COLO668 (cell line): ENCODE data around the gene OPA1.

Source experiments
- DNase-seq: peaks from one replicate; lab custom pipeline; 2025; ENCODE audit not compliant: unreplicated experiment; lab: John Stamatoyannopoulos, UW

Gene OPA1

GRCh38 chr3:193645806-193646205, 52.8 kb downstream of the OPA1 start:
- no peak for DNase-seq

- no peak for DNase-seq
Measured at GRCh38 chr3:193648542-193649076, 55.6 kb downstream of the OPA1 start.

- no peak for DNase-seq
Measured at GRCh38 chr3:193650585-193650984, 57.6 kb downstream of the OPA1 start.

DNA sequence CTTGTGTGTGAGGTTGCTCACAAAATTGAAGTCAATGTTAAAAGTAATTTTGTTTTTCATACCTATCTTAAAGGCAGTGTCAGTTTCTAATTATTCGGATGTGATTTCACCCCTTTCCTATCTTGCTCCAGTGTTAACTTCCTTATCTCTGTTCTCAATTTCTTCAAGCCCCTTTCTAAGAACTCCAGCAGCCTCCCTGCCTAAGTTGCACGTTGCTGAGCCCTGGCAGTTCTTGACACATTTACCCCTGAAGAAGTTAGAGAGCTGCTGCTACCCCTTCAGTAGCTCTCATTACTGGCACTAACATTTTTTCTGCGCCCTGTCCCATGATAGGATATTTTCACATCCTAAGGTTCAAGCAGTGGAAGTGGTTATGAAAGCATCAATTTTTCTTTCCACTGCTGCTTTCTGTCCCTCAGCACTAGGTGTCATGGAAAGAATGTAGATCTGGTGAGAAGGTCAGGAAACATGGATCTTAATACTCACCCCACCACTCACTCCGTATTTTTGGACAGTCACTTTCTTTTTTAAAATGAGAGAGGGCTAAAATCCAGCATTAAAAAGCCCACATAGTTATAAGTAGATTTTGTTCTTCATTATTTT, 62.9 kb downstream of the OPA1 start:
- DNase-seq: no peak

- DNase-seq: no peak
Measured at GRCh38 chr3:193656445-193656844, 63.4 kb downstream of the OPA1 start.

DNA sequence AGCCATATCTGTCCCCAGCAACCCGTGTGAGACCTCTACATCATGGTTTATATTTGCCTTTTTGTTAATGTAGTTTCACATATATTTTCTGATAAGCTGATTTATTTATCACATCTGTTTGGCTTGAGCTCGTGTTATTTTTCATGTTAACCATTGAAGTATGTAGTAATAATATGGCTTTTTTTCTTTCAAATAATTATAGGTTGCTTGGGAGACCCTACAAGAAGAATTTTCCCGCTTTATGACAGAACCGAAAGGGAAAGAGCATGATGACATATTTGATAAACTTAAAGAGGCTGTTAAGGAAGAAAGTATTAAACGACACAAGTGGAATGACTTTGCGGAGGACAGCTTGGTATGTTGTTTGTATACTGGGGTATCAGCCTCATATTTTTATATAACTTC, 63.9 kb downstream of the OPA1 start:
- DNase-seq: no peak

- DNase-seq: no peak
Measured at GRCh38 chr3:193660171-193660570, 67.2 kb downstream of the OPA1 start.

DNA sequence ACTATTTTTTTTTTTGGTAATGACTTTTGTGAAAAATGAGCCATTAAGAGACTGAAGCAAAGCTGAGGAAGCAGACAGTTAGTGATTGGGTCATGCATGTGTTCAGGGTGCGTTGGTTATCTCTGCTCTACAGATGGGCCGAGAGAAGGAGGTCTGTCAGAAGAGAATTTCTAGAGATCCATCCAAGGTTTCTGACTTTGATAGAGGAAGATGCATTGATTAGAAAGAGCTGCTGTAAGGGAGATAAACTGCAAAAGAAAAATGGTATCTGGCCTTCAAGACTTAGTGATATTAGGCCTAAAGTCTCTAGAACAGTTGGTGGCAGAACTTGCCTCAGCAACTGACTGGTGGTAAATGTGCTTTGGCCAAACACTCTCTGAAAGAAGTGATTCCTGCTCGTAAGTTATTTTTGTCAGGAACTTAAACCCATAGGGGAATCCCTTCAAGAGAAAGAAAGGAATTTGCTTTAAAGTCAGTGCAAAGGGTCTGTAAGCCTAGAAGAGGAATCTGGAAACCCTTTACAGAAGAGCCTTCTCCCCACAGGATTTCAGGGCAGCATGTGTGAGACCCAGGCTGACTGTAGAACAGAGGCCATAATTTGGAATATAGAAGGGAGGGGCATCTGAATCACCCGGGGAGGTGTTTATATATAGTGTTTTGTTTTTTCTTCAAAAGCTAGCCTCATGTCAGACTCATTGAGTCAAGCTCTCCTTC, 67.8 kb downstream of the OPA1 start:
- DNase-seq: no peak

GRCh38 chr3:193662757-193663322, 69.8 kb downstream of the OPA1 start:
- DNase-seq: no peak

- no peak for DNase-seq
Measured at GRCh38 chr3:193665370-193665989, 72.5 kb downstream of the OPA1 start.

- no peak for DNase-seq
Measured at GRCh38 chr3:193673845-193674244, 80.8 kb downstream of the OPA1 start.

DNA sequence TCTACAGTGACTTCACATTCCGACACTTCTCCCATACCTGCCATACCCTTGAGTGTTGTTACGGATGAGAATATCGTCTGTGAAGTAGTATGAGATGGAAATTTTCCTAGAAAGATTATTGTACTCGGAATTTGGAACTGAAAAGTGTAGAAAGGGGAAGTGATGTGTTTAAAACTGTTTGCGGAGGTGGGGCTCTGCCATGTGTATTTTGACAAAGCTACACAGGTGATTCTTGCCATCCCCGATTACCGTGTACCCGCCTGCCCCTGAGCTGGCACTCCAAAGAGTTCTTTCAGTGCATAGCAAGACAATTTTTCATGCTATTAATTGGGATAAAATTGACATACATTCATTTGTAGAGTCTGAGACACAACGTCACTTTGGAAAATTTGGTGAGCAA, 81.7 kb downstream of the OPA1 start:
- DNase-seq: no peak

GRCh38 chr3:193677734-193678133, 84.7 kb downstream of the OPA1 start:
- DNase-seq: no peak

DNA sequence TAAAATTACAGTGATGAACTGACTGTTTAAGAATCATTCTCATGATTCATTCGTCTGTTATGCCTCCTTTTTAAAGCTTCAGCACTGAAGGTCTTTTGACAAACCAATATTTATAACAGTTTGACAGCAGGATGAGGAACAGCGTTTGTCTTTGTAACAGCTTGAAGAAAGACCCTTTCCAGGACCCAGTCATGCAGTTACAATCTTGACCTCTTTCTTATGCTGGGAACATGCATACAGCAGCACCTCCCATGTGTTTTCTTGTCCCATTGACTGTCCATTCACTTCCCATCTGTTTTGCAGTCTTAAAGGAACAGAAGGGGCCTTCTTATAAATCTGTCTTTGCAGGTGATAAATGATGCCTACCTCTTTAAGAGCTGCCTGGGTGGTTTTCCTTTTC, 87.2 kb downstream of the OPA1 start:
- no peak for DNase-seq

- no peak for DNase-seq
Measured at GRCh38 chr3:193681631-193682030, 88.6 kb downstream of the OPA1 start.

DNA sequence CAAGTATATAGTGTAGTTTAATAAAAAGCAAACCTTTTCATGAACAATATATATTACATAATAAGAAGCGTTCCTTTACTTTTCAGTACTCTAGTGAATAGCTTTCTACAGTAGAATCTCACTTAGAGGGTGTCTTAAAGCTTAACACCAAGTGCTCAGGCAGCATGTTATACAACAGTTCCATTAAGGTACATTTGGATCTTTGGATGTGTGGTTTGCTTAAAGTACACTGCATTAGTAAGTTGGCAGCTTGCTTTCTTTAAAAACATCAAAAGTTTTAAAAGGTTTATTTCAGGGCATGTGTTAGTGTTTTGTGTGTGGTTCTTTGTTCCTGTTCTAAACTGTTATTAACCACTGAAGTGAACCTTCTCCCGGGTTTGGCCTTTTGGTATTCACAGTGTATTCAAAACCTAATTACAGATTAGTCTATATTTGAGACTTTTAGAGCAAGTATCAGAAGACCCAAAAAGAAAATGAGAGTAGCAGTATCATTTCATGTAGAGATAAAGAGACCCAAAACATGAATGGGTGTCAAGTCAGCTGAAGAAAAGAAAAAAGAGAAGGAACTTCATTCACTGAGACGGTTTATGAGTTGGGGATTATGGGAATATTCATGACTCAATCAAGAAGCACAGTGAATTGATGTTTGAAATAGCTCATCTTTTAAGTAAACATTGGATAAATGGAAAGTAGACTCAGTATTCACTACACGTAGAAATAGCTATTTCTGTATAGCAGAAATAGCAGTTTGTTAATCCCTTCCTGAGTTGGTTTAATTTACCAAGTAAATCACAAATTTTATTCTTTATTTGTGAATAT, 93.9 kb downstream of the OPA1 start:
- no peak for DNase-seq

GRCh38 chr3:193688834-193689714, 96.1 kb downstream of the OPA1 start:
- no peak for DNase-seq

GRCh38 chr3:193693774-193694173, 100.8 kb downstream of the OPA1 start:
- DNase-seq: no peak

- DNase-seq: no peak
Measured at GRCh38 chr3:193701953-193702635, 109.1 kb downstream of the OPA1 start.

DNA sequence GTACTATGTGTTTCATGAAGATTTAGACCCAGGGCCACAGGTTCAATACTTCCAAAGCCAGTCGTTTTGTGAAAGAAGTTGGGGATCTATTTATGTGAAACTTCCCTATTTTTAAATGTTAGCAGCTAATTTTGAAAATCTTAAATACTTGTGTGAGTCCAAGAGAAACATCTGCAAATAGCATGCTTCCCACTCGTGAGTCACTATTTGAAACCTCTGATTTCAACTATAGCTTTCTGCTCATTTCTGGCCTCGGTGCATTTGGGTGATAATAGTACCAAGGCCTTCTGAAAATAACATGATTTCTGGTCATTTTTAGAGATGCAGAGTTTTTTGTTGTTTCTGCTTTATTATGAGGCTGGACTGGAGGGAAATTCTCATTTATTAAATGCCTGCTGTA, 110.0 kb downstream of the OPA1 start:
- no peak for DNase-seq
